ENCODE results near the gene SGIP1.

GRCh38 chr1:66752671-66753371 lies 218.9 kb downstream of the SGIP1 start:
- TF ChIP-seq CTCF (IDR thresholded peaks at IDR 0.05), result no peak
- no peak for TF ChIP-seq EP300 (IDR thresholded peaks at IDR 0.05)
